Vagina (tissue), 2 donors: Measurements from ENCODE around the gene ZNF521. TPM values are rescaled to one million over a fixed set of nuclear protein-coding genes. Genes with fewer than 3 reads are reported as not detected.

Source experiments
- DNase-seq, 2 donors: peaks; one replicate each; pipeline ENCODE4 v3.0.0-alpha.2; 2017; ENCODE audit errors: extremely low spot score in 2 of 2
- H3K27ac ChIP-seq: fragments of 200-600 bp; sonication (generic); one replicate; pipeline ENCODE4 v1.5.1; 2019
- H3K27me3 ChIP-seq: fragments of 200-600 bp; sonication (generic); one replicate; pipeline ENCODE4 v1.5.1; 2019
- H3K36me3 ChIP-seq, 2 donors: fragments of 200-600 bp; sonication (generic); one replicate each; pipeline ENCODE4 v1.5.1; 2017 to 2019
- H3K4me1 ChIP-seq: fragments of 200-600 bp; sonication (generic); one replicate; pipeline ENCODE4 v1.5.1; 2019
- H3K4me3 ChIP-seq, 2 donors: fragments of 200-600 bp; sonication (generic); 1 replicate in 1 of 2; 2 replicates in 1 of 2; pipeline ENCODE4 v1.5.1; 2016 to 2019
- H3K9me3 ChIP-seq: fragments of 200-600 bp; sonication (generic); one replicate; pipeline ENCODE4 v1.5.1; 2019
- POLR2A ChIP-seq, 2 donors: fragments of 450-650 bp; IDR thresholded peaks; one replicate each; pipeline ENCODE4 v1.6.1; 2017; ENCODE audit warnings: antibody characterized with exemption in 2 of 2, mild to moderate bottlenecking in 2 of 2, moderate library complexity in 2 of 2
- POLR2AphosphoS5 ChIP-seq, 2 donors: sonication (generic); formaldehyde crosslinking; IDR thresholded peaks; one replicate each; pipeline ENCODE4 v1.9.0; 2017; ENCODE audit warnings: antibody characterized with exemption in 2 of 2, mild to moderate bottlenecking in 2 of 2, low read depth in 1 of 2; ENCODE audit not compliant: insufficient read depth in 1 of 2
- intact Hi-C: fragments of 100-400 bp; cut with DNase I; formaldehyde crosslinking; loops from one replicate; pipeline ENCODE4 v1.15.1; 2023
- total RNA-seq: library from RNA; depleted of rRNA; stranded (reverse); fragments of >200 nt; gene quantifications from one replicate; pipeline ENCODE4 v1.2.3, GENCODE V29; 2016
- TF ChIP-seq, protein P1 (sequence below), 3 experiments: fragments of 450-650 bp in 2 of 3; fragments of 200-600 bp in 1 of 3; sonication (generic) in 1 of 3; IDR thresholded peaks; one replicate each; pipeline ENCODE4 v1.5.1; 2017 to 2019; ENCODE audit warnings: antibody characterized with exemption in 3 of 3, mild to moderate bottlenecking in 2 of 3, moderate library complexity in 2 of 3

Gene ZNF521
- total RNA-seq, 1 donor from 2014 or later = 18.7 TPM

DNA sequence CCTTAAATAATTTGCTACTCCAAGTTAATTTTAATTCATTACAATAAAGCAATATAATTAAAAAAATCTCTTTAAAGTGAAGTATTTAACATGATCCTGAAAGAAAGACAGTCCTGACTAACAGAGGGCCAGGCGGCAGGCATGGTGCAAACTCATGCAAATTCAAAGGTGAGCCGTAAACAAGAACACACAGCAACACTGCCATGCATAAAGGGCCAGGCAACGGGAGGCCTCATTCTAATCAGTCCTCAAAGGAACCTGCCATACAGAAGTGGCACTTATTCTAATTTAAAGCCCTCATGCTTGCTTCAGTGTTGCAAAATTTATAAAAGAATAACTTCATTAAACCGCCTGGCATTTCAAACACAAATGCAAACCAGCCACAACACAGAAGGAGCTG, 277.0 kb downstream of the ZNF521 start:
- no peaks in the 10 kb centered on the region for H3K27me3 ChIP-seq
- H3K36me3 ChIP-seq = no peaks in the 10 kb centered on the region
- no peak for DNase-seq
- H3K4me1 ChIP-seq = no peaks in the 10 kb centered on the region
- no peaks in the 10 kb centered on the region for H3K9me3 ChIP-seq
- no peak overlapping the region for H3K4me3 ChIP-seq
- intact Hi-C loops = no loop called here
- H3K27ac ChIP-seq = no peak overlapping the region
- TF ChIP-seq POLR2A (IDR thresholded peaks at IDR 0.05) (no peak), POLR2AphosphoS5 (IDR thresholded peaks at IDR 0.05; ENCODE audit: insufficient read depth in 1 of 2, low read depth in 1 of 2) (no peak)
- TF ChIP-seq, protein P1, sequence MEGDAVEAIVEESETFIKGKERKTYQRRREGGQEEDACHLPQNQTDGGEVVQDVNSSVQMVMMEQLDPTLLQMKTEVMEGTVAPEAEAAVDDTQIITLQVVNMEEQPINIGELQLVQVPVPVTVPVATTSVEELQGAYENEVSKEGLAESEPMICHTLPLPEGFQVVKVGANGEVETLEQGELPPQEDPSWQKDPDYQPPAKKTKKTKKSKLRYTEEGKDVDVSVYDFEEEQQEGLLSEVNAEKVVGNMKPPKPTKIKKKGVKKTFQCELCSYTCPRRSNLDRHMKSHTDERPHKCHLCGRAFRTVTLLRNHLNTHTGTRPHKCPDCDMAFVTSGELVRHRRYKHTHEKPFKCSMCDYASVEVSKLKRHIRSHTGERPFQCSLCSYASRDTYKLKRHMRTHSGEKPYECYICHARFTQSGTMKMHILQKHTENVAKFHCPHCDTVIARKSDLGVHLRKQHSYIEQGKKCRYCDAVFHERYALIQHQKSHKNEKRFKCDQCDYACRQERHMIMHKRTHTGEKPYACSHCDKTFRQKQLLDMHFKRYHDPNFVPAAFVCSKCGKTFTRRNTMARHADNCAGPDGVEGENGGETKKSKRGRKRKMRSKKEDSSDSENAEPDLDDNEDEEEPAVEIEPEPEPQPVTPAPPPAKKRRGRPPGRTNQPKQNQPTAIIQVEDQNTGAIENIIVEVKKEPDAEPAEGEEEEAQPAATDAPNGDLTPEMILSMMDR (IDR thresholded peaks at IDR 0.05) = no peak

DNA sequence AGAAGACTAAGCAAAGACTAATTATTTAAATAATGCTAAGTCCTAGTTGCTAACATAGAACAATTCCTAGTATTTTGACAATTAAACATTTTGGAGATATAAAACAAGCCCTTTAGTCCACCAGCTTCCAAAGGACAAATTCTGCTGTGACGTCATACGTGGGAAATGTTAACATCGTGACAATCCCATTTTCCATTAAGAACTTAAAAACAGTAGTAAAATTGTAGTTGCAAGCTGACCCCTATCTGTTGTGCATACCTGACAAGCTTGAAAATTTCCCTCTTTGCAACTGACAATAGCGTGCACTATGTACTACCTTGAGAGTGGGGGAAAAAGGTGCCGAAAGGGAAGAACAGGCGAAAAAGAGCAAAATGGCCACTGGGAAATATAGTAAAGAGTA, 279.8 kb downstream of the ZNF521 start:
- Histone ChIP-seq H3K4me3 (no peak overlapping the region), H3K4me1 (peaks cover 16% of the 10 kb centered on the region), H3K27me3 (no peaks in the 10 kb centered on the region), H3K27ac (no peak overlapping the region), H3K9me3 (no peaks in the 10 kb centered on the region), H3K36me3 (no peaks in the 10 kb centered on the region)
- no peak for DNase-seq
- intact Hi-C loops = no loop called here
- TF ChIP-seq, protein P1 (IDR thresholded peaks at IDR 0.05) = no peak
- TF ChIP-seq POLR2AphosphoS5 (IDR thresholded peaks at IDR 0.05; ENCODE audit: insufficient read depth in 1 of 2, low read depth in 1 of 2) = no peak
- no peak for TF ChIP-seq POLR2A (IDR thresholded peaks at IDR 0.05)

DNA sequence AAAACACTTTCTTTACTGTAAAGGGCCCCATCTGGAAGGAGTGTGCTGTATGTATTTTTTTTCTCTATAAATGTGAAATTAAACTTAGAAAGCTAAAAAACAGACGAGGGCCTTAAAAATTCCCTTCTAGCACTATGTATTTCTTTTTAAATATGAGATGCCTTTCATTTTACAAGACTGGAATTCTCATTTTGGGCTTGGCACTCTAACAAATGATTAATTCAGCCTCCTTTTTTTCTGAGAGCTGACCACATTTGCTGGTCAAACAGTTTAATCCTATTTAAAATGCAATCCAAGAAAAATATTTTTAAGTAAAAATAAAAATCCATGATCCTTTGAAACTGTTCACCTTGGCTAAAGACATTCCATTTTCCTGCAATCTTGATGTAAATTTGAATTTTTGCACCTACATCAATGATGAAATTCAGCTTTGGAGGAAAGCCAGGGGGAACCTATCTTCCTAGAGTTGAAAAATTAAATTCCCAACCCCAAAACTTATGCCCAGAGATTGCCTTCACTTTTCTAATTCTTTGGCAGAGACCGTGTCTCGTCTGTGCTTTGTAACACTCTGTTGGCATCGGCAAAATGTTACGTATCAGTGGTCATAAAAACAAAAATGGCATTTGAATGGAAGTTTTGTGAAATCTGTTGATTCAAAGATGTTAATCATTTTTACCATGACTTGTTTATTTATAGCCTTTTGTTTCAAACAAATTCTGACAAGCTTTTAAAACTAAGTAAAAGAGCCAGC, 284.5 kb downstream of the ZNF521 start:
- Histone ChIP-seq H3K4me3 (no peak overlapping the region), H3K27ac (no peak overlapping the region), H3K27me3 (no peaks in the 10 kb centered on the region), H3K9me3 (no peaks in the 10 kb centered on the region), H3K36me3 (no peaks in the 10 kb centered on the region), H3K4me1 (peaks cover 22% of the 10 kb centered on the region)
- no peak for TF ChIP-seq POLR2AphosphoS5 (IDR thresholded peaks at IDR 0.05; ENCODE audit: insufficient read depth in 1 of 2, low read depth in 1 of 2)
- no peak for TF ChIP-seq POLR2A (IDR thresholded peaks at IDR 0.05)
- TF ChIP-seq, protein P1 (IDR thresholded peaks at IDR 0.05) = no peak
- intact Hi-C loops = no loop called here
- DNase-seq = no peak

DNA sequence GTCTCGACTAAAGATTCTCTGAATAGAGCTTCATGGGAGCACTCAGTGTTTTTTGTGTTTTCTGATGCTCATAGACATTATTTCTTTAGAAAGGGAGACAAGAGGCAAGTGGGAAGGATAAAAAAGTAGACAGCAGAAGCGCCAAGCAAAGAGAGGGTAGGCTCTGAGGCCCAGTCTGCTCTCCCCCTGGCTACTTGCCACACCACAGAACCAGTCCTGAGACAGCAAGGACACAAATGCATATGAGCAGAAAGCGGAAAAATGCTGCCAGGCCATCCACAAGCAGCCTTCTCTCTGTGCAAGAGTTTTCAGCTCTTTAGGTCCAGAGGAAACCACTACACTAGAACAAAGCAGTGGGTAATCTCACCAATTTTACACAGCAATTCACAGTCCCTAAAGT, 285.4 kb downstream of the ZNF521 start:
- Histone ChIP-seq H3K4me1 (peaks cover 22% of the 10 kb centered on the region), H3K4me3 (no peak overlapping the region), H3K27ac (no peak overlapping the region), H3K27me3 (no peaks in the 10 kb centered on the region), H3K36me3 (no peaks in the 10 kb centered on the region), H3K9me3 (no peaks in the 10 kb centered on the region)
- intact Hi-C loops = no loop called here
- DNase-seq = no peak
- TF ChIP-seq POLR2AphosphoS5 (IDR thresholded peaks at IDR 0.05; ENCODE audit: insufficient read depth in 1 of 2, low read depth in 1 of 2) (no peak), POLR2A (IDR thresholded peaks at IDR 0.05) (no peak)
- TF ChIP-seq, protein P1 (IDR thresholded peaks at IDR 0.05) = no peak

DNA sequence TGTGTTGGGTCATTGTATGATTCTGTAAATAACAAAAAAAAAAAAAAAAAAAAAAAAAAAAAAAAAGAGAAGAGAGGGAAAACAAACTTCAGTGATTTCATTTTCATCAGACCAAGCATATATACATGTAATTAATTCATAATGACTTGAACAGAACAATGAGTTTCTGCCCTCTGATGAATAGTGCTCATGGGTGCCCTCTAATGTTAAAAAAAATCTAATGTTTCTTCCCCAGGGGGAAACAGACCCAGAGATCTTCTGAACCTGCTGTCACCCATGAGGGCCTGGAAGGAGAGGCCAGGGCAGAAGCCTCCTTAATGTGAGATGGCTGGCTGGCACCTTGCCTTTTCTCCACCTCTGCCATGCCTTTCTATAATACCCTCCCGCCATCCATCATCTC, 289.2 kb downstream of the ZNF521 start:
- Histone ChIP-seq H3K4me3 (no peak overlapping the region), H3K27me3 (no peaks in the 10 kb centered on the region), H3K36me3 (no peaks in the 10 kb centered on the region), H3K27ac (no peak overlapping the region), H3K4me1 (peaks cover 11% of the 10 kb centered on the region), H3K9me3 (no peaks in the 10 kb centered on the region)
- TF ChIP-seq POLR2A (IDR thresholded peaks at IDR 0.05) (no peak), POLR2AphosphoS5 (IDR thresholded peaks at IDR 0.05; ENCODE audit: insufficient read depth in 1 of 2, low read depth in 1 of 2) (no peak)
- TF ChIP-seq, protein P1 (IDR thresholded peaks at IDR 0.05) = no peak
- intact Hi-C loops = no loop called here
- DNase-seq = no peak
